H1 (cell line): ENCODE measurements around the gene CDPF1. TPM values are rescaled to one million over a fixed set of nuclear protein-coding genes. Genes with fewer than 3 reads are reported as not detected.

ENCODE experiments used
- CTCF ChIA-PET: fragments of 300-600 bp; sonication (Branson Sonifier 250); formaldehyde crosslinking; loops from one replicate; lab custom pipeline; 2021; ENCODE audit not compliant: partially characterized antibody; lab: Charles Lee
- POLR2A ChIA-PET: fragments of 300-600 bp; sonication (Branson Sonifier 250); formaldehyde crosslinking; loops from one replicate; lab custom pipeline; 2021; ENCODE audit warnings: inconsistent platforms; ENCODE audit not compliant: partially characterized antibody; lab: Charles Lee
- DNase-seq, 2 experiments: peaks; one replicate each; pipeline versions ENCODE4 v3.0.0 to v3.0.0-alpha.2; 2010 to 2022; ENCODE audit warnings: low spot score in 2 of 2, low read depth in 1 of 2, mixed read lengths in 1 of 2
- FAIRE-seq: peaks from 2 replicates; lab custom pipeline; 2011; peaks lifted over from hg19 to GRCh38; lab: Jason Lieb, UNC
- H2AFZ ChIP-seq: 2 replicates; pipeline ENCODE4 v1.8.1; 2012; ENCODE audit warnings: low read length, inconsistent platforms
- H2AK5ac ChIP-seq: 2 replicates; pipeline ENCODE4 v1.6.1; 2013; ENCODE audit warnings: low read depth, low read length
- H2BK120ac ChIP-seq: replicated peaks from 2 replicates; pipeline ENCODE3; 2013; ENCODE audit warnings: low read depth, low read length, inconsistent platforms
- H2BK12ac ChIP-seq: 2 replicates; pipeline ENCODE4 v1.6.1; 2013; ENCODE audit warnings: low read depth, low read length
- H2BK15ac ChIP-seq: 2 replicates; pipeline ENCODE4 v1.6.1; 2013; ENCODE audit warnings: low read length
- H2BK20ac ChIP-seq: 2 replicates; pipeline ENCODE4 v1.6.1; 2013; ENCODE audit warnings: low read length
- H2BK5ac ChIP-seq: 2 replicates; pipeline ENCODE4 v1.6.1; 2013; ENCODE audit warnings: low read depth, low read length
- H3K14ac ChIP-seq: 2 replicates; pipeline ENCODE4 v1.6.1; 2013; ENCODE audit warnings: inconsistent platforms; ENCODE audit not compliant: insufficient read length
- H3K18ac ChIP-seq: 2 replicates; pipeline ENCODE4 v1.6.1; 2013; ENCODE audit warnings: low read length; ENCODE audit errors: extremely low read depth
- H3K23ac ChIP-seq: 2 replicates; pipeline ENCODE4 v1.6.1; 2013; ENCODE audit warnings: inconsistent platforms; ENCODE audit not compliant: insufficient read length
- H3K23me2 ChIP-seq: 2 replicates; pipeline ENCODE4 v1.6.1; 2013; ENCODE audit warnings: low read depth, low read length
- H3K27ac ChIP-seq: 2 replicates; pipeline ENCODE4 v1.6.1; 2011; ENCODE audit warnings: low read depth, low read length, inconsistent platforms
- H3K27me3 ChIP-seq, 4 experiments: replicated peaks in 1 of 4; 1 replicate in 1 of 4; 2 replicates in 3 of 4; pipeline versions ENCODE4 v1.6.1 to v1.8.1; 2011 to 2013; ENCODE audit warnings: low read length in 3 of 4, mild to moderate bottlenecking in 3 of 4, inconsistent platforms in 2 of 4, mixed read lengths in 2 of 4, moderate library complexity in 1 of 4; ENCODE audit not compliant: control insufficient read depth in 3 of 4, insufficient read depth in 3 of 4; ENCODE audit errors: extremely low read depth in 1 of 4
- H3K36me3 ChIP-seq, 4 experiments: 2 replicates each; pipeline versions ENCODE4 v1.6.1 to v1.8.1; 2011 to 2013; ENCODE audit warnings: mild to moderate bottlenecking in 4 of 4, low read length in 3 of 4, moderate library complexity in 2 of 4, control low read depth in 1 of 4, inconsistent platforms in 1 of 4; ENCODE audit not compliant: insufficient read depth in 4 of 4, control insufficient read depth in 2 of 4
- H3K4ac ChIP-seq: replicated peaks from 2 replicates; pipeline ENCODE3; 2013; ENCODE audit warnings: low read length, low read depth, mixed read lengths, inconsistent platforms; ENCODE audit not compliant: insufficient read length
- H3K4me1 ChIP-seq, 4 experiments: replicated peaks in 1 of 4; 1 replicate in 1 of 4; 2 replicates in 3 of 4; pipeline versions ENCODE4 v1.6.1 to v1.8.1; 2011 to 2013; ENCODE audit warnings: low read length in 3 of 4, inconsistent platforms in 2 of 4, mixed read lengths in 1 of 4; ENCODE audit not compliant: insufficient read depth in 4 of 4, control insufficient read depth in 3 of 4
- H3K4me2 ChIP-seq, 2 experiments: 2 replicates each; pipeline versions ENCODE4 v1.6.1 to v1.8.1; 2011 to 2013; ENCODE audit warnings: low read depth in 2 of 2, low read length in 2 of 2, control low read depth in 1 of 2, inconsistent platforms in 1 of 2, mild to moderate bottlenecking in 1 of 2; ENCODE audit not compliant: insufficient read depth in 1 of 2
- H3K4me3 ChIP-seq, 4 experiments: fragments of 200-600, 300-600 bp in 1 of 4; sonication (generic), shearing (Covaris generic), sonication (Bioruptor Twin) in 1 of 4; 2 replicates each; pipeline versions ENCODE4 v1.5.1 to v1.8.1; 2011 to 2016; ENCODE audit warnings: low read length in 4 of 4, low read depth in 3 of 4, control low read depth in 2 of 4, inconsistent platforms in 2 of 4, mild to moderate bottlenecking in 2 of 4, mixed read lengths in 1 of 4, moderate library complexity in 1 of 4; ENCODE audit not compliant: insufficient read depth in 2 of 4; ENCODE audit errors: extremely low read depth in 1 of 4
- H3K56ac ChIP-seq: replicated peaks from 2 replicates; pipeline ENCODE3; 2013; ENCODE audit warnings: low read depth, mild to moderate bottlenecking, mixed read lengths, low read length, inconsistent platforms; ENCODE audit not compliant: insufficient read length
- H3K79me1 ChIP-seq: 2 replicates; pipeline ENCODE4 v1.6.1; 2013; ENCODE audit warnings: low read depth, low read length, control low read depth
- H3K79me2 ChIP-seq, 2 experiments: 2 replicates each; pipeline versions ENCODE4 v1.6.1 to v1.8.1; 2012 to 2013; ENCODE audit warnings: low read length in 2 of 2, mild to moderate bottlenecking in 2 of 2, inconsistent platforms in 1 of 2; ENCODE audit not compliant: insufficient read depth in 2 of 2, control insufficient read depth in 1 of 2
- H3K9ac ChIP-seq, 4 experiments: replicated peaks in 1 of 4; 1 replicate in 1 of 4; 2 replicates in 3 of 4; pipeline versions ENCODE4 v1.6.1 to v1.8.1; 2011 to 2013; ENCODE audit warnings: low read depth in 3 of 4, low read length in 3 of 4, control low read depth in 2 of 4, mild to moderate bottlenecking in 2 of 4, moderate library complexity in 2 of 4, inconsistent platforms in 1 of 4; ENCODE audit errors: extremely low read depth in 1 of 4
- H3K9me3 ChIP-seq, 2 experiments: 2 replicates each; pipeline versions ENCODE4 v1.6.1 to v1.8.1; 2012 to 2013; ENCODE audit warnings: mild to moderate bottlenecking in 2 of 2, moderate library complexity in 2 of 2, control low read depth in 1 of 2, inconsistent platforms in 1 of 2, low read depth in 1 of 2, low read length in 1 of 2, mixed read lengths in 1 of 2; ENCODE audit not compliant: insufficient read depth in 2 of 2
- H4K20me1 ChIP-seq, 2 experiments: replicated peaks in 1 of 2; 2 replicates each; pipeline versions ENCODE3 to v1.8.1; 2011 to 2013; ENCODE audit warnings: inconsistent platforms in 2 of 2, low read length in 2 of 2, mild to moderate bottlenecking in 1 of 2; ENCODE audit not compliant: insufficient read depth in 2 of 2, control insufficient read depth in 1 of 2
- H4K5ac ChIP-seq: 2 replicates; pipeline ENCODE4 v1.6.1; 2013; ENCODE audit warnings: low read length, low read depth, mixed read lengths, inconsistent platforms; ENCODE audit not compliant: insufficient read length
- H4K8ac ChIP-seq: 2 replicates; pipeline ENCODE4 v1.8.0; 2013; ENCODE audit warnings: mild to moderate bottlenecking, moderate library complexity, low read length, inconsistent platforms; ENCODE audit not compliant: insufficient read depth; ENCODE audit errors: extremely low read depth
- H4K91ac ChIP-seq: replicated peaks from 2 replicates; pipeline ENCODE3; 2013; ENCODE audit warnings: low read length, mixed read lengths, inconsistent platforms; ENCODE audit not compliant: insufficient read length
- BACH1 ChIP-seq: IDR thresholded peaks from 2 replicates; pipeline ENCODE4 v1.6.1; 2012; ENCODE audit warnings: low read length, improper control_type of control experiment
- CBX5 ChIP-seq: fragments of 300-800, 300-1000 bp; sonication (generic); IDR thresholded peaks from 2 replicates; pipeline ENCODE4 v1.7.1; 2016; ENCODE audit warnings: antibody characterized with exemption, low read length, low read depth
- CHD1 ChIP-seq: IDR thresholded peaks from 2 replicates; pipeline ENCODE4 v1.6.1; 2012; ENCODE audit warnings: low read depth, low read length, improper control_type of control experiment
- EP300 ChIP-seq, 2 experiments: IDR thresholded peaks; 1 replicate in 1 of 2; 2 replicates in 1 of 2; pipeline ENCODE4 v1.6.1; 2011 to 2012; ENCODE audit warnings: low read depth in 2 of 2, low read length in 2 of 2, mild to moderate bottlenecking in 2 of 2, borderline replicate concordance in 1 of 2, inconsistent platforms in 1 of 2, moderate library complexity in 1 of 2
- KDM4A ChIP-seq: IDR thresholded peaks from one replicate; pipeline ENCODE4 v1.7.1; 2012; ENCODE audit warnings: low read depth, mild to moderate bottlenecking, moderate library complexity, low read length, inconsistent platforms; ENCODE audit not compliant: severe bottlenecking
- MAFK ChIP-seq: IDR thresholded peaks from 2 replicates; pipeline ENCODE4 v1.6.1; 2012; ENCODE audit warnings: low read depth, mild to moderate bottlenecking, improper control_type of control experiment, low read length
- POLR2A ChIP-seq, 2 experiments: IDR thresholded peaks; 1 replicate in 1 of 2; 2 replicates in 1 of 2; pipeline ENCODE4 v1.6.1; 2011; ENCODE audit warnings: low read depth in 2 of 2, low read length in 2 of 2, mild to moderate bottlenecking in 2 of 2; ENCODE audit errors: control extremely low read depth in 1 of 2
- WGBS, 2 experiments: shearing (Covaris generic) in 1 of 2; methylation state at CpG; one replicate each; pipeline versions ENCODE4 v1.1.6 to v1.1.7; 2013 to 2015; ENCODE audit warnings: low lambda C conversion rate in 2 of 2, mixed read lengths in 2 of 2, inconsistent platforms in 1 of 2, low coverage in 1 of 2, missing lambda C conversion rate in 1 of 2; ENCODE audit not compliant: insufficient replicate concordance in 2 of 2, insufficient coverage in 1 of 2, insufficient read length in 1 of 2; ENCODE audit errors: extremely low coverage in 1 of 2, missing lambda C conversion rate in 1 of 2; 5-methylcytosine and 5-hydroxymethylcytosine counted together
- polyA plus RNA-seq, 7 experiments: library from polyadenylated mRNA; depleted of rRNA in 3 of 7; stranded (reverse) in 5 of 7; unstranded in 2 of 7; fragments of >200 nt in 5 of 7; fragments of 200-250 nt in 2 of 7; gene quantifications; 1 replicate in 5 of 7; 2 replicates in 1 of 7; 4 replicates in 1 of 7; pipeline versions ENCODE4 v1.2.1 to v1.2.3, GENCODE V29; 2011 to 2013; ENCODE audit warnings: missing spikeins in 2 of 7, mixed read lengths in 2 of 7
- total RNA-seq: library from RNA; stranded (reverse); fragmentation: NEBNext Ultra II Directional; extraction: Animal tissue kit (Norgen Biotek cat#: 25700); gene quantifications from 2 replicates; pipeline ENCODE4 v1.2.1, GENCODE V29; 2021
- TF ChIP-seq, protein P1 (sequence below): IDR thresholded peaks from 2 replicates; pipeline ENCODE4 v1.6.1; 2011; ENCODE audit warnings: low read length, improper control_type of control experiment

CDPF1 gene
- total and polyA plus RNA-seq, 2 of the 8 experiments (the other 6 are each of a cell fraction or from before 2014, with no cell fraction given), result 9.7 to 13.7 TPM

DNA sequence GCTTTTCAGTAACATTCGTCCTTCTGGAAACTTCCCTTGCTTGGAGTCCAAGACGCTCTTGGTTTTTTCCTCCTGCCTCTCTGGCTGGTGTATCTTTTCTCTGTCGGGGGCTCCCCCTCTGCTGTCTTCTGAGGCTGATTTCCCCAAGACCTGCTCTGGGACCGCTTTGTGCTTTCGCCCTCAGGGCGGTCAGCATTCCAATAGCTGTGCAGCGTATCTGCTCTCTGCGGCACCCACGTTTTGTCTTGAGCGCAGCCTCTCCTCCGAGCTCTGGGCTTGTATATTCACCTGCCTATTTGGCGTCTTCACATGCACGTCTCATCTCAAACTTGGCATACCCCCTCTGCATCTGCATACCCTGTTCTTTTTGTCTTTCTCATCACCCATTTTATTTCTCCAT is 49.0 kb upstream of the CDPF1 start:
- H4K91ac ChIP-seq, result no peak overlapping the region
- H3K4me3 ChIP-seq, result no peak overlapping the region
- H3K27ac ChIP-seq, result no peak overlapping the region
- H2BK20ac ChIP-seq, result no peak overlapping the region
- WGBS, 2 experiments, result 92% methylated on average over 13 of the region's 13 CpGs; no CpG with 5 or more reads in 1 of the 2 experiments
- H4K5ac ChIP-seq, result no peak overlapping the region
- H3K56ac ChIP-seq, result no peak overlapping the region
- 0 out of 7 replicates have a peak overlapping the region, but pooled peaks of 1 of the 4 experiments have one; percentile 10 for H3K9ac ChIP-seq
- H2BK120ac ChIP-seq, result no peak overlapping the region
- DNase-seq, result no peak
- no peak overlapping the region; the same call in 1 of the 2 replicates for H2BK5ac ChIP-seq
- FAIRE-seq, result no peak
- no peak overlapping the region for H3K18ac ChIP-seq
- no peak overlapping the region for H4K8ac ChIP-seq
- H2BK12ac ChIP-seq, result no peak overlapping the region
- CTCF ChIA-PET, result interaction anchor here (1.0 to 1.5 kb wide), 4 partner anchors 8 to 47 kb away, joined by 3 to 4 read pairs (median 3); no protein-coding TSS in a partner anchor
- peaks cover 6% of the 10 kb centered on the region for H3K79me1 ChIP-seq
- H3K4ac ChIP-seq, result no peak overlapping the region
- H4K20me1 ChIP-seq, result peaks cover 4 to 6% of the 10 kb centered on the region in 2 experiments
- H3K14ac ChIP-seq, result no peak overlapping the region
- H3K27me3 ChIP-seq, result no peaks in the 10 kb centered on the region
- POLR2A ChIA-PET, result no interaction called here
- H3K4me2 ChIP-seq, result no peak overlapping the region
- H3K79me2 ChIP-seq, result peaks cover 3 to 14% of the 10 kb centered on the region in 2 experiments; a peak in 3 of 4 replicates
- H3K23me2 ChIP-seq, result peaks cover 14% of the 10 kb centered on the region
- no peak overlapping the region for H2AK5ac ChIP-seq
- no peak overlapping the region for H2AFZ ChIP-seq
- H3K36me3 ChIP-seq, result peaks cover 8 to 27% (median 17%) of the 10 kb centered on the region in 4 experiments; a peak in 7 of 8 replicates
- H2BK15ac ChIP-seq, result no peak overlapping the region
- H3K23ac ChIP-seq, result no peak overlapping the region
- peaks cover 4 to 11% (median 5%) of the 10 kb centered on the region in 4 experiments; a peak in 4 of 7 replicates for H3K4me1 ChIP-seq
- H3K9me3 ChIP-seq, result no peaks in the 10 kb centered on the region
- TF ChIP-seq, protein P1, sequence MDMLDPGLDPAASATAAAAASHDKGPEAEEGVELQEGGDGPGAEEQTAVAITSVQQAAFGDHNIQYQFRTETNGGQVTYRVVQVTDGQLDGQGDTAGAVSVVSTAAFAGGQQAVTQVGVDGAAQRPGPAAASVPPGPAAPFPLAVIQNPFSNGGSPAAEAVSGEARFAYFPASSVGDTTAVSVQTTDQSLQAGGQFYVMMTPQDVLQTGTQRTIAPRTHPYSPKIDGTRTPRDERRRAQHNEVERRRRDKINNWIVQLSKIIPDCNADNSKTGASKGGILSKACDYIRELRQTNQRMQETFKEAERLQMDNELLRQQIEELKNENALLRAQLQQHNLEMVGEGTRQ, result no peak
- TF ChIP-seq KDM4A (no peak), EP300 (IDR thresholded peaks at IDR 0.05; ENCODE audit: borderline replicate concordance in 1 of 2, low read depth in 2 of 2, low read length in 2 of 2) (no peak), MAFK (no peak), CHD1 (no peak), CBX5 (no peak), POLR2A (IDR thresholded peaks at IDR 0.05; ENCODE audit: control extremely low read depth in 1 of 2, low read depth in 2 of 2, low read length in 2 of 2) (no peak), BACH1 (no peak)
